SH-SY5Y (cell line): Measurements from ENCODE around the gene GAB2.

ENCODE experiments used
- GATA2 ChIP-seq: IDR thresholded peaks from 2 replicates; pipeline ENCODE4 v1.6.1; 2011; ENCODE audit warnings: mild to moderate bottlenecking, low read depth, low read length
- GATA3 ChIP-seq: IDR thresholded peaks from 2 replicates; pipeline ENCODE4 v1.6.1; 2011; ENCODE audit warnings: low read depth, mild to moderate bottlenecking, low read length, moderate library complexity

- TF ChIP-seq GATA2 (no peak), GATA3 (no peak)
These were observed 24.8 kb downstream of the GAB2 start for GRCh38 chr11:78392854-78393253.
